ENCODE data around the gene PHF2.

- TF ChIP-seq SUZ12 (IDR thresholded peaks at IDR 0.05) (no peak), PKNOX1 (IDR thresholded peaks at IDR 0.05) (no peak), FOXM1 (IDR thresholded peaks at IDR 0.05; ENCODE audit: borderline replicate concordance) (no peak), BHLHE40 (IDR thresholded peaks at IDR 0.05; ENCODE audit: borderline replicate concordance) (no peak), TARDBP (IDR thresholded peaks at IDR 0.05) (no peak), ELF4 (IDR thresholded peaks at IDR 0.05) (no peak), SP1 (IDR thresholded peaks at IDR 0.05) (no peak), L3MBTL2 (conservative IDR thresholded peaks at IDR 0.05) (no peak), ZNF384 (IDR thresholded peaks at IDR 0.05) (no peak)
These were observed 107.1 kb downstream of the PHF2 start for GRCh38 chr9:93683331-93684134.

Data from HEK293T (cell line).